Upper lobe of left lung (tissue), 6 donors: ENCODE results near the gene SRL. TPM values are rescaled to one million over a fixed set of nuclear protein-coding genes. Genes with fewer than 3 reads are reported as not detected.
"Not testable (repeated sequence)": the region's sequence is repeated elsewhere in the genome, so short reads cannot be mapped to it uniquely, and the experiment has no call there.

ENCODE experiments used
- ATAC-seq, 2 donors: fragments of 200-7000 bp; cut with Tn5 transposase; one replicate each; pipeline ENCODE4 v1.9.1; 2022; ENCODE audit warnings: mild to moderate bottlenecking in 2 of 2, moderate library complexity in 2 of 2; ENCODE audit not compliant: low FRiP score in 2 of 2
- DNase-seq, 2 donors: peaks; one replicate each; pipeline ENCODE4 v3.0.0-alpha.2; 2019 to 2020
- H3K27ac ChIP-seq, 4 donors: fragments of 200-600 bp; sonication (generic); one replicate each; pipeline ENCODE4 v1.5.1; 2016 to 2019
- H3K27me3 ChIP-seq, 4 donors: fragments of 200-600 bp; sonication (generic); one replicate each; pipeline ENCODE4 v1.5.1; 2017 to 2019
- H3K36me3 ChIP-seq, 4 donors: fragments of 200-600 bp; sonication (generic); one replicate each; pipeline ENCODE4 v1.5.1; 2016 to 2019
- H3K4me1 ChIP-seq, 4 donors: fragments of 200-600 bp; sonication (generic); one replicate each; pipeline ENCODE4 v1.5.1; 2018 to 2019
- H3K4me3 ChIP-seq, 4 donors: fragments of 200-600 bp; sonication (generic); one replicate each; pipeline ENCODE4 v1.5.1; 2017 to 2019; ENCODE audit warnings: mild to moderate bottlenecking in 2 of 4, moderate library complexity in 1 of 4
- H3K9me3 ChIP-seq, 4 donors: fragments of 200-600 bp; sonication (generic); one replicate each; pipeline ENCODE4 v1.5.1; 2018 to 2019
- CTCF ChIP-seq, 6 experiments: fragments of 450-650 bp in 4 of 6; fragments of 200-600 bp in 2 of 6; sonication (generic) in 2 of 6; IDR thresholded peaks; one replicate each; pipeline ENCODE4 v1.5.1; 2016 to 2019; ENCODE audit warnings: antibody characterized with exemption in 6 of 6
- EP300 ChIP-seq, 4 donors: sonication (generic); formaldehyde crosslinking; IDR thresholded peaks; one replicate each; pipeline ENCODE4 v1.5.1; 2017; ENCODE audit warnings: antibody characterized with exemption in 4 of 4, control low read depth in 2 of 4
- POLR2A ChIP-seq, 4 donors: fragments of 450-650 bp; IDR thresholded peaks; one replicate each; pipeline ENCODE4 v1.5.1; 2016 to 2017; ENCODE audit warnings: antibody characterized with exemption in 4 of 4, mild to moderate bottlenecking in 2 of 4
- POLR2AphosphoS5 ChIP-seq, 2 donors: sonication (generic); formaldehyde crosslinking; IDR thresholded peaks; one replicate each; pipeline ENCODE4 v1.5.1; 2017; ENCODE audit warnings: antibody characterized with exemption in 2 of 2
- WGBS, 2 donors: methylation state at CpG; one replicate each; pipeline ENCODE4 v1.1.5; 2017 to 2018; 5-methylcytosine and 5-hydroxymethylcytosine counted together
- total RNA-seq, 6 donors: library from RNA; depleted of rRNA in 4 of 6; stranded (reverse); fragments of >200 nt in 4 of 6; gene quantifications; one replicate each; pipeline versions ENCODE4 v1.1.0 to v1.2.1, GENCODE V29; 2016 to 2021
- donor health status: DM: no; HTN: no; CAD: no; lungs with moderate emphysema.
- donor health status: DM: no; HTN: yes; CAD: no; lungs with severe emphysema.

SRL gene
- total RNA-seq, 6 donors from 2014 or later = 0.30 to 1.1 (median 0.46) TPM; not detected in 3

GRCh38 chr16:4257646-4258556, 16.0 kb upstream of the SRL start:
- no peaks in the 10 kb centered on the region for H3K9me3 ChIP-seq
- H3K36me3 ChIP-seq = peaks cover 0 to 24% (median 17%) of the 10 kb centered on the region in 4 donors
- 81 to 92% methylated on average over 34 of the region's 34 CpGs for whole genome bisulfite sequencing, 2 donors
- H3K4me1 ChIP-seq = peaks cover 0 to 14% (median 6%) of the 10 kb centered on the region in 4 donors
- DNase-seq (peak in 1 of 2 donors; percentile 79), ATAC-seq (no peak)
- peak overlapping the region in 1 of 4 donors; percentile 26 for H3K27ac ChIP-seq
- H3K4me3 ChIP-seq = no peak overlapping the region
- H3K27me3 ChIP-seq = no peaks in the 10 kb centered on the region
- TF ChIP-seq CTCF (IDR thresholded peaks at IDR 0.05) (no peak), POLR2A (IDR thresholded peaks at IDR 0.05) (no peak), POLR2AphosphoS5 (IDR thresholded peaks at IDR 0.05) (no peak), EP300 (IDR thresholded peaks at IDR 0.05) (no peak)

- TF ChIP-seq CTCF (IDR thresholded peaks at IDR 0.05) = no peak
- peak in 3 of 4 donors; percentile 41 to 94 (median 90) for TF ChIP-seq POLR2A (IDR thresholded peaks at IDR 0.05)
- peak; percentile 72 to 82 for TF ChIP-seq POLR2AphosphoS5 (IDR thresholded peaks at IDR 0.05)
- TF ChIP-seq EP300 (IDR thresholded peaks at IDR 0.05) = peak in 2 of 4 donors; percentile 36 to 48
- ATAC-seq = peak; percentile 98 to 99
Observed at GRCh38 chr16:4253394-4254150, 11.7 kb upstream of the SRL start.

GRCh38 chr16:4253012-4253393, 11.1 kb upstream of the SRL start:
- H3K9me3 ChIP-seq, H3K27me3 ChIP-seq, ATAC-seq, H3K36me3 ChIP-seq, DNase-seq: not testable (repeated sequence)
- peaks cover 0 to 10% (median 6%) of the 10 kb centered on the region in 4 donors for H3K4me1 ChIP-seq
- H3K27ac ChIP-seq = peak overlapping the region; percentile 88 to 96 (median 92)
- 62 to 64% methylated on average over 23 of the region's 23 CpGs for WGBS, 2 donors
- H3K4me3 ChIP-seq = peak overlapping the region; percentile 0 to 64 (median 54)

More at GRCh38 chr16:4253394-4254150, 11.7 kb upstream of the SRL start:
- DNase-seq = peak; percentile 100
- Histone ChIP-seq H3K27ac (peak overlapping the region; percentile 88 to 96 (median 92)), H3K4me1 (peaks cover 0 to 10% (median 6%) of the 10 kb centered on the region in 4 donors), H3K36me3 (peaks cover 0 to 9% (median 6%) of the 10 kb centered on the region in 4 donors), H3K9me3 (no peaks in the 10 kb centered on the region), H3K4me3 (peak overlapping the region; percentile 0 to 64 (median 54)), H3K27me3 (no peaks in the 10 kb centered on the region)
- 0 to 1% methylated on average over 23 to 43 of the region's 80 CpGs for WGBS, 2 donors

- H3K27me3 ChIP-seq = no peaks in the 10 kb centered on the region
- no peak overlapping the region for H3K4me3 ChIP-seq
- WGBS, 2 donors = 78 to 85% methylated on average over 10 to 12 of the region's 12 CpGs
- H3K9me3 ChIP-seq = no peaks in the 10 kb centered on the region
- DNase-seq (no peak), ATAC-seq (no peak)
- no peaks in the 10 kb centered on the region for H3K36me3 ChIP-seq
- H3K4me1 ChIP-seq = peaks cover 0 to 10% (median 6%) of the 10 kb centered on the region in 4 donors
- TF ChIP-seq CTCF (IDR thresholded peaks at IDR 0.05) (no peak), POLR2A (IDR thresholded peaks at IDR 0.05) (no peak), POLR2AphosphoS5 (IDR thresholded peaks at IDR 0.05) (no peak), EP300 (IDR thresholded peaks at IDR 0.05) (no peak)
- H3K27ac ChIP-seq = no peak overlapping the region
Observed at GRCh38 chr16:4249530-4250308, 7.8 kb upstream of the SRL start.
